Astrocyte (in vitro differentiated cells and primary cell): ENCODE data around the gene EVL. TPM values are rescaled to one million over a fixed set of nuclear protein-coding genes. Genes with fewer than 3 reads are reported as not detected.

Source experiments
- DNase-seq: peaks from one replicate; pipeline ENCODE4 v3.0.0-alpha.2; 2010; ENCODE audit warnings: low read depth
- FAIRE-seq: peaks from 2 replicates; lab custom pipeline; 2011; peaks lifted over from hg19 to GRCh38; lab: Jason Lieb, UNC
- H2AFZ ChIP-seq: 2 replicates; pipeline ENCODE4 v1.6.0; 2012; ENCODE audit warnings: low read depth, low read length, inconsistent platforms
- H3K27ac ChIP-seq: 2 replicates; pipeline ENCODE4 v1.5.1; 2011; ENCODE audit warnings: low read depth, low read length, inconsistent platforms
- H3K27me3 ChIP-seq: 2 replicates; pipeline ENCODE4 v1.6.0; 2011; ENCODE audit warnings: low read length, inconsistent platforms; ENCODE audit not compliant: insufficient read depth
- H3K36me3 ChIP-seq: 2 replicates; pipeline ENCODE4 v1.5.1; 2011; ENCODE audit warnings: low read length, inconsistent platforms; ENCODE audit not compliant: insufficient read depth
- H3K4me1 ChIP-seq: 2 replicates; pipeline ENCODE4 v1.5.1; 2011; ENCODE audit warnings: low read length, inconsistent platforms; ENCODE audit not compliant: insufficient read depth
- H3K4me2 ChIP-seq: 2 replicates; pipeline ENCODE4 v1.6.0; 2012; ENCODE audit warnings: low read length, inconsistent platforms
- H3K4me3 ChIP-seq: 2 replicates; pipeline ENCODE4 v1.5.1; 2011; ENCODE audit warnings: low read depth, mild to moderate bottlenecking, low read length, inconsistent platforms; ENCODE audit not compliant: insufficient read depth
- H3K79me2 ChIP-seq: 2 replicates; pipeline ENCODE4 v1.6.0; 2012; ENCODE audit warnings: mild to moderate bottlenecking, low read length, inconsistent platforms; ENCODE audit not compliant: insufficient read depth
- H3K9ac ChIP-seq: 2 replicates; pipeline ENCODE4 v1.6.0; 2012; ENCODE audit warnings: mild to moderate bottlenecking, low read length, inconsistent platforms
- H3K9me3 ChIP-seq: 2 replicates; pipeline ENCODE4 v1.5.1; 2012; ENCODE audit warnings: low read depth, mild to moderate bottlenecking, low read length, inconsistent platforms; ENCODE audit not compliant: insufficient read depth
- H4K20me1 ChIP-seq: 2 replicates; pipeline ENCODE4 v1.6.0; 2012; ENCODE audit warnings: low read length, inconsistent platforms; ENCODE audit not compliant: insufficient read depth
- H3K27ac Mint-ChIP-seq: one replicate; pipeline ENCODE4 v1.8.0; 2021; ENCODE audit warnings: mild to moderate bottlenecking, mixed read lengths; ENCODE audit not compliant: unreplicated experiment
- H3K27me3 Mint-ChIP-seq: one replicate; pipeline ENCODE4 v1.8.0; 2021; ENCODE audit warnings: low read depth, mixed read lengths; ENCODE audit not compliant: unreplicated experiment
- H3K36me3 Mint-ChIP-seq: one replicate; pipeline ENCODE4 v1.8.0; 2021; ENCODE audit warnings: low read depth, mixed read lengths; ENCODE audit not compliant: unreplicated experiment
- H3K4me1 Mint-ChIP-seq: one replicate; pipeline ENCODE4 v1.8.0; 2021; ENCODE audit warnings: low read depth, mixed read lengths; ENCODE audit not compliant: unreplicated experiment
- H3K4me3 Mint-ChIP-seq: one replicate; pipeline ENCODE4 v1.8.0; 2021; ENCODE audit warnings: mild to moderate bottlenecking, moderate library complexity, mixed read lengths; ENCODE audit not compliant: unreplicated experiment
- H3K9me3 Mint-ChIP-seq: one replicate; pipeline ENCODE4 v1.8.0; 2021; ENCODE audit warnings: mild to moderate bottlenecking, mixed read lengths; ENCODE audit not compliant: unreplicated experiment
- EZH2 ChIP-seq: IDR thresholded peaks from 2 replicates; pipeline ENCODE4 v1.6.1; 2012; ENCODE audit warnings: mild to moderate bottlenecking, low read length, inconsistent platforms; ENCODE audit not compliant: insufficient read depth
- total RNA-seq: library from RNA; stranded (reverse); gene quantifications from 2 replicates; pipeline ENCODE4 v1.2.1, GENCODE V29; 2021
- TF ChIP-seq, protein P1 (sequence below): IDR thresholded peaks from 2 replicates; pipeline ENCODE4 v1.5.1; 2011; ENCODE audit warnings: low read depth, mild to moderate bottlenecking, inconsistent platforms, low read length, moderate library complexity; ENCODE audit not compliant: insufficient read depth

EVL gene
- total RNA-seq, 1 donor from 2014 or later, result 48.9 TPM

DNA sequence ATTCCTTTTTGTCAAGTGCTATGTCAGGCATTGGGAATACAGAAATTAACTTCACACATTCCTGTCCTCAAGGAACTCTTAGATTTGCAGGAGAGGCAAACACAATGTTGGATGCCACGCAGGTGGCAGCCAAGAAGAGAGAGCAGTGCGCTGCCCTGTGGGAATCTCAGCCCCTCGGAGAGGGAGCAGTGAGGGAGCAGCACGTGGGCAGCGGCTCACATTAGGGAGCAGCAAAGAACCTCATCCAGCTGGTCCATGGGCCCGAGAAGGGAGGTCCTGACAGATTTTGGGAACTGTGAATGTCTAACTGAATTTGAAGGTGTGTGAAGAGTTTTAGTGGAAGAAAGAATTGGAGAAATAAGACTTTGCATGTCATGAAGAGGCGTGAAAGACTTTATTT lies 47.2 kb upstream of the EVL start:
- H4K20me1 ChIP-seq, result peaks cover 74% of the 10 kb centered on the region
- peaks cover 27% of the 10 kb centered on the region for H3K4me1 ChIP-seq
- DNase-seq (no peak), FAIRE-seq (no peak)
- Mint-ChIP-seq H3K36me3 (no peaks in the 10 kb centered on the region), H3K9me3 (no peaks in the 10 kb centered on the region), H3K27me3 (no peaks in the 10 kb centered on the region), H3K4me3 (no peak overlapping the region), H3K4me1 (peaks cover 32% of the 10 kb centered on the region), H3K27ac (no peak overlapping the region)
- no peak overlapping the region for H3K4me2 ChIP-seq
- H3K79me2 ChIP-seq, result peaks cover 78% of the 10 kb centered on the region
- H2AFZ ChIP-seq, result no peak overlapping the region
- H3K27me3 ChIP-seq, result no peaks in the 10 kb centered on the region
- no peaks in the 10 kb centered on the region for H3K36me3 ChIP-seq
- H3K4me3 ChIP-seq, result no peak overlapping the region
- TF ChIP-seq EZH2, result no peak
- TF ChIP-seq, protein P1, sequence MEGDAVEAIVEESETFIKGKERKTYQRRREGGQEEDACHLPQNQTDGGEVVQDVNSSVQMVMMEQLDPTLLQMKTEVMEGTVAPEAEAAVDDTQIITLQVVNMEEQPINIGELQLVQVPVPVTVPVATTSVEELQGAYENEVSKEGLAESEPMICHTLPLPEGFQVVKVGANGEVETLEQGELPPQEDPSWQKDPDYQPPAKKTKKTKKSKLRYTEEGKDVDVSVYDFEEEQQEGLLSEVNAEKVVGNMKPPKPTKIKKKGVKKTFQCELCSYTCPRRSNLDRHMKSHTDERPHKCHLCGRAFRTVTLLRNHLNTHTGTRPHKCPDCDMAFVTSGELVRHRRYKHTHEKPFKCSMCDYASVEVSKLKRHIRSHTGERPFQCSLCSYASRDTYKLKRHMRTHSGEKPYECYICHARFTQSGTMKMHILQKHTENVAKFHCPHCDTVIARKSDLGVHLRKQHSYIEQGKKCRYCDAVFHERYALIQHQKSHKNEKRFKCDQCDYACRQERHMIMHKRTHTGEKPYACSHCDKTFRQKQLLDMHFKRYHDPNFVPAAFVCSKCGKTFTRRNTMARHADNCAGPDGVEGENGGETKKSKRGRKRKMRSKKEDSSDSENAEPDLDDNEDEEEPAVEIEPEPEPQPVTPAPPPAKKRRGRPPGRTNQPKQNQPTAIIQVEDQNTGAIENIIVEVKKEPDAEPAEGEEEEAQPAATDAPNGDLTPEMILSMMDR, result no peak
- H3K27ac ChIP-seq, result no peak overlapping the region
- H3K9ac ChIP-seq, result no peak overlapping the region
- no peaks in the 10 kb centered on the region for H3K9me3 ChIP-seq

DNA sequence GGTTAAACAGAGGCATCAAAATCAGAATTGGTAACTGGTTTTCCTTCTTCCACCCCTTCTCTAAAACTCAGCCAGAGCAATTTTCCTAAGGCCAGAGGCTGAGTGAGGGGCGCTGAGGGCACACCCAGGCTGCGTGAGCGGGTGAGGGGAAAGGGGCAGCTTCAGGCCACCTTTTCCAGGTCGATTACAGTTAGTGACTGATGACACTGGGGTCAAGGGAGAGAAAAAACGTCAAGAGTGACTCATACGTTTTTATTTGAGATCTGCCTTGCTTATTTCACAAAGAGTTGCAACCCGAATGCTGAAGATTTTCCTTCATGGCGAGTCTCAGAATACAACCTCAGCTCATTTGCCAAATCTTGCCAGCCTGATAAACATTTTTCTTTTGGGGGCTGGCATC lies 46.7 kb upstream of the EVL start:
- Histone ChIP-seq H3K79me2 (peaks cover 74% of the 10 kb centered on the region), H4K20me1 (peaks cover 70% of the 10 kb centered on the region), H3K4me3 (no peak overlapping the region), H3K27ac (no peak overlapping the region), H2AFZ (no peak overlapping the region), H3K9me3 (no peaks in the 10 kb centered on the region), H3K4me2 (no peak overlapping the region), H3K27me3 (no peaks in the 10 kb centered on the region), H3K36me3 (no peaks in the 10 kb centered on the region), H3K4me1 (peaks cover 27% of the 10 kb centered on the region), H3K9ac (peak overlapping the region; percentile 3)
- Mint-ChIP-seq H3K27me3 (no peaks in the 10 kb centered on the region), H3K9me3 (no peaks in the 10 kb centered on the region), H3K36me3 (no peaks in the 10 kb centered on the region), H3K4me1 (peaks cover 32% of the 10 kb centered on the region), H3K27ac (no peak overlapping the region), H3K4me3 (no peak overlapping the region)
- no peak for TF ChIP-seq EZH2
- TF ChIP-seq, protein P1, result no peak
- DNase-seq (no peak), FAIRE-seq (no peak)

DNA sequence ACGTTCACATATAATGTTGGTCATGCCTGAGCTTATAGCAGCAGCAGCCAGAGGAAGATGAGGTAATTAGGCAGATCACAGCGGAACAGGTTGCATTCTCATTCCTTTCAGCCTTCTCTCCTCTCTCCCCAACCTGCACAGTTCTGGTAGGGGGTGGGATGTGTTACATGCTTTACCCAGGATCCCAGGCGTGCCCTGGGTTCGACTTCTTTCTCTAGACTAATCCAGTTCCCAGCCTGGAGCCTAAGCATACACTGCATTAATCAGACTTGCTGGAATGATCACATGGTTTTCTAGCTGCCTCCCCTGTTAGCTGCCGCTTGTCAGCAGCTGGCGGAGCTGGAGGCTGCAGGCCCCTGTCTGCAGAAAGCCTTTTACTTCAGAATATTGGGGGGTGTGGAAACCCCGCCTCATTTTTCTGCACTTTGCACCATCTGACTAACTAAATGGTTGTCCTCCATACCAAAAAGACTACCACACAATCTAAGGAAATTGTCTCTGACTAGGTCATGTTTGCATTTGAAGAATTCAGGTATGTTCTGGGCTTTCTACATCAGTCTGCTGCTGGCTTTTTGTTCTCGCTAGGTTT lies 46.0 kb upstream of the EVL start:
- Histone ChIP-seq H3K9me3 (no peaks in the 10 kb centered on the region), H3K9ac (no peak overlapping the region), H3K4me3 (no peak overlapping the region), H3K4me1 (peaks cover 27% of the 10 kb centered on the region), H4K20me1 (peaks cover 70% of the 10 kb centered on the region), H3K27ac (no peak overlapping the region), H3K79me2 (peaks cover 79% of the 10 kb centered on the region), H3K4me2 (peak overlapping the region; percentile 32), H2AFZ (no peak overlapping the region), H3K36me3 (no peaks in the 10 kb centered on the region), H3K27me3 (no peaks in the 10 kb centered on the region)
- Mint-ChIP-seq H3K27ac (peak overlapping the region; percentile 90), H3K4me3 (no peak overlapping the region), H3K9me3 (no peaks in the 10 kb centered on the region), H3K36me3 (no peaks in the 10 kb centered on the region), H3K4me1 (peaks cover 35% of the 10 kb centered on the region), H3K27me3 (no peaks in the 10 kb centered on the region)
- TF ChIP-seq, protein P1, result no peak
- no peak for TF ChIP-seq EZH2
- DNase-seq (peak; percentile 61), FAIRE-seq (no peak)
